SK-N-MC (cell line): ENCODE measurements around the gene KCNN4.

ENCODE experiments used
- EZH2 ChIP-seq: fragments of 200-600 bp; sonication (generic); IDR thresholded peaks from one replicate; pipeline ENCODE4 v1.6.1; 2017; ENCODE audit warnings: antibody characterized with exemption
- FOXP2 ChIP-seq: optimal IDR thresholded peaks from 2 replicates; pipeline ENCODE3; 2011; ENCODE audit warnings: mild to moderate bottlenecking, moderate library complexity; ENCODE audit not compliant: insufficient read depth; ENCODE audit errors: extremely low read length, control extremely low read depth
- POLR2AphosphoS5 ChIP-seq: IDR thresholded peaks from 2 replicates; pipeline ENCODE4 v1.6.1; 2012; ENCODE audit warnings: mild to moderate bottlenecking, low read depth, low read length, borderline replicate concordance

DNA sequence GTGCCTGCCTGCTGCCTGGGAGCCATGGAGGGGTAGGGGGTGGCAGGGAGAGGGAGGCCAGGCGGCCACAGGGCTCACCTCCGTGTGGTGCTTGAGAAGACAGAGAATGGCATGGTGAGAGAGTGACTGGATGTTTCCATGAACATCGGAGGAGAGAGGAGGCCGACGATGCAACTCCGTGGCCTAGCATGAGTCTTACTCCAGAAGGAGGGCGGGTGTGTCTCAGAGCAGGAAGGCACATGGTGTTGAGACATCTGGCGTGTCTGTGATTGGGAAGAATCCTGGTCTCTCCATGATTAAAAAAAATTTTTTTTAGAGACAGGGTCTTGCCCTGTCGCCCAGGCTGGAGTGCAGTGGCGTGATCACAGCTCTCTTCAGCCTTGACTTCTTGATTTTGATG, 59.8 kb downstream of the KCNN4 start:
- TF ChIP-seq EZH2 (no peak), POLR2AphosphoS5 (no peak), FOXP2 (no peak)
